Raji (cell line): Measurements from ENCODE around the gene FGG.

Experiments
- POLR2A ChIP-seq: IDR thresholded peaks from 2 replicates; pipeline ENCODE4 v1.6.1; 2011; ENCODE audit warnings: low read depth, low read length, control low read depth; ENCODE audit not compliant: insufficient read depth

The FGG gene

DNA sequence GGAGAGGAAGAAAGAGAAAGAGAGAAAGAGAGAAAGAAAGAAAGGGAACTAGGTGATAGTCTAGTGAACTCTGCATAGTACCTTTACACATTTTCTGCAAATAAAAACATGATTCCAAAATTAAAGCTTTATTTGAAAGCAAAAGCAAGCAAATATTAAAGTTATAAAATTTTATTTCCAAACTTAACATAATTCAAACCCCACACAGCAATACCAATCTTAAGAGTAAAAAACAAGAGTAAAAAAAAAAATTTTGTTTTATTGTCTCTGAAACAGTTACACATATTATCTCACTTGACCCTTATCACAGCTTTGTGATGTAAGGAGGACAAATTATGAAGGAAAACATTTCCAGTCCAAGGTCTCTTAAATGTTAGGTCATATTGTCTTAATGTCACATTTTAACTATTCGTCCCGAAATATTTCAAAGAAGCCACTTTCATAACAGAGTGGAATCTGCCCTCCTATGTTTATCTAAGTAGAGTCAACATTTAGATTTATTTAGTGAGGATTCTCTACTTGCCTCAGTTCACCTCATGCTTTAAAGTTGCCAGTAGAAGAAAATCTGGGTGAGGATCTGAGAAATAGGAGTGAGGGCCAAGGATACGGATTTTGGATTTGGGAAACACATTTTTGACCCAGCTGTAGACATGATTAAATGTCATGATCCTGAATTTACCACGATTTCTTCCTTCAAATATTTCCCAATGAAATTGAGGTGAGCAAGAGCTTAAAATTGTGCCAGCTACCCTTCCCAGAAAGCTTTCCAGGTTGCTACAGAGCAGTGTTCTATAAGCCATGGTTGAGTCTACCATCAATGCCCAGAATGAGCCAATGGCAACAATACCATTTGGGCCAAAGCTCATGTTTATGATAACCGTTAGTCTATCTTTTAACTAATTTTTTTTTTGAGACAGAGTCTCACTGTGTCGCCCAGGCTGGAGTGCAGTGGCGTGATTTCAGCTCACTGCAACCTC, 14.4 kb downstream of the FGG start:
- no peak for TF ChIP-seq POLR2A

DNA sequence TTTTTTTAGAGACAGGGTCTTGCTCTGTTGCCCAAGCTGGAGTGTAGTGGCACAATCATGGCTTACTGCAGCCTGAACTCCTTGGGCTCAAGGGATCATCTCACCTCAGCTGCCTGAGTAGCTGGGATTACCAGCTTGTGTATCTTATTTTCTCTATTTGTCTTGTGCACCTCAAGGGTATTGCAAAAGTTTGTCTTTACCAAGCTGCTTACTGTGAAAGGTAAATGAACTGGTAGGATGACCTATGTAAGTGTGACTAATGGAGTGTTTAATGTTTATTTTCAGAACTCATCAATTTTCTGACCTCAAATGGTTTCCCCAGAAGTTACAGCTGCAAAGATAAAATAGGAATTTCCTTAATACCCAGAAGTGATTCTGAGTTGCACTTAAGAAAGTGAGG, 16.6 kb downstream of the FGG start:
- TF ChIP-seq POLR2A = no peak

DNA sequence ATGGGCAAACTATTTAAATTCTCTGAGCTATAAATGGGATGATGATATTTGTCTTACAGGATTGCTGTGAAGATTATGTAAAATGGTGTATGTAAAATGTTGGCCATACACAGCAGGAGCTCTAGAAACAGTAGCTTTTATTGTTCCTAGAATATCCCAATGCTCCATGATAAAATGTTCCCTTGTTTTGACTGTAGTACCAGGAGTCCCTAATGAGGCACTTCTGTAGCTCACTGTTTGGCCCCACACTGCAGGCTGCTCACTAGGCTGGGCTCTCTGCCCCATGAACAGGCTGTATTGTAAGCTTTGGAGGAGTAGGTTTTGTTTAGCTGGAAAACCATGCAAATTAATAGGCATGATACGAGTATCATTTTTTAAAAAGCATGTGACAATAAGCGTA, 18.6 kb downstream of the FGG start:
- TF ChIP-seq POLR2A = no peak

DNA sequence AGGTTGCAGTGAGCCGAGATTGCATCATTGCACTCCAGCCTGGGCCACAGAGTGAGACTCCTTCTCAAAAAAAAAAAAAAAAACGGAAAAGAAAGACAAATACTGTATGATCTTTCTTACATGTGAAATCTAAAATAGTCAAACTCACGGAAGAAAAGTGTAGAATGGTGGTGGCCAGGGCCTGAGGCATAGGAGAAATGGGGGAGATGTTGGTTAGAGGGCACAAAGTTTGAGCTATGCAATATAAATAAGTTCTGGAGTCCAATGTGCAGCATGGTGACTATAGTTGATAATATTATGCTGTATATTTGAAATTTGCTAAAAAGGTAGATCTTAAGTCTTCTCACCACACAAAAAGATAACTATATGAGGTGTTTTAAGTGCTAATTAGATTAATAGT, 20.6 kb downstream of the FGG start:
- no peak for TF ChIP-seq POLR2A

DNA sequence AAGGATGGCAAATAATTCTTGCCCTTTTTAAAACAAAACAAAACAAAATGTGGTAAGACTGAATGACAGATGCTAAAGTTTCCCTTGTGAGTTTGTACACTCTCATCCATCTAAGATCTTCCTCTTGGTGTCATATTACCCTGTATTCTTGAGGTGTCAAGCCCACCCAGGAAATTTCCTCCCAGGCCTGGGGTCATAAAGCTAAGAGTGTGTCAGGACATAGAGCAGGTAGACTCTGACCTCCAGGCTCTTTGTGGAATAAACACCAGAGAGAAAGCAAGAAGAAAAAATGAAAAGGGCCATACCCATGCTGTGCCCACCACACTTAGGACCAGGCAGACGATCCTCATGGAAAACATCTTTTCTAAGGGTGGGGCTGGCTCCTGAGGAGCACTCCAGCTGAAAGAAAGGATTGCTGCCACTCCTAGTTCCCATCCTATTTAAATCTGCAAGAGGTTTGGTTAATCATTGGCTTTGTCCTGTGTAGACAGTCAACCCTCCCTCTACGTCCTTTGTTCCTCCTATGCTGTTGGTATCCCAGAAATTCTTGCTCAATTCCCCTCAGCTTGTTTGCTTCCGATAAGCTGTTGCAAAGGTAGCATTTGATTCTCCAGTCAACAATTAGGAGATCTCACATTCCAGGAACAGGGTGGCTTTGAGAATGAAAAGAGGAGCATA, 22.0 kb downstream of the FGG start, which contains the start of gene FGA:
FGA (minus strand) TSS at position 414 of the 678 bp plus-strand sequence; CDS start at position 359, 55 bp downstream.
- TF ChIP-seq POLR2A = no peak

DNA sequence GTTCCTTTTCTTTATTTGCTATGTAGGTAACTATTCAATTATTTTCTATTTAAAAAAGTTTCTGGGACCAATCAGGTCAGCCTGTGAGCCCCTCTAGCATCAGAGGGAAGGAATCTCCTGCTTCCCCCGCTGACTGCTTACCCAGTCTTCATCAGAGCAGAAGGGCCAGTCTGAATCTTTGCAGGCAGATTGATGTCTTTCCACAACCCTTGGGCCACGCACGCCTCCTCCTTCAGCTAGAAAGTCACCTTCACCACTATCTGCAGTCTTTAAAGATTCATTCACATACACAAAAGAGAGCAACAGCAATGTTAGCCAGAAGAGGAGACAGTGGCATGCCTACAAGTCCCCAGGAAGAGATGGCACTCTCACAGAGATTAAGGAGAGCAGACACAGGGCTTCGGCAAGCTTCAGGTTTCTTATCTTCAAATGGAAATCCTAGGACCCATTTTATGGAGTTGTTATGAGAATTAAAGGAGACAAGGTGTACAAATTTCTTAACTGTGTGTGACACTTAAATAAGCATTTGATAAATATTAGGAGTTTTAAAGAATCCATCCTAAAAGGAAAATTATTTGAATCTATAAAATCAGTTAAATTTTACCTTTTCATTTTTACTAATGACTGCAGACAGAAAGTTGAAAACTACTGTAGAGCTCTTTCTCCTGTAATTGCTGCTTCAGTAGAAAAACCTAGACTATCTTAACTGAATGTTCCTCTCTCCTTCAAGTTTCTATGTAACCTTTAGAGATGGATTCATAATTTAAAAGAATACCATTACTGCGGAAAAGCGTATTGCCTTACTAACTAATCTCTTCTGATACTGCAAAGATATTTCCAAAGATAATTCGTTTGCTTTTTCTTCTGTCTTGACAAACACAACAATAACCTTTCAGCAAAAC, 22.9 kb downstream of the FGG start:
- no peak for TF ChIP-seq POLR2A

DNA sequence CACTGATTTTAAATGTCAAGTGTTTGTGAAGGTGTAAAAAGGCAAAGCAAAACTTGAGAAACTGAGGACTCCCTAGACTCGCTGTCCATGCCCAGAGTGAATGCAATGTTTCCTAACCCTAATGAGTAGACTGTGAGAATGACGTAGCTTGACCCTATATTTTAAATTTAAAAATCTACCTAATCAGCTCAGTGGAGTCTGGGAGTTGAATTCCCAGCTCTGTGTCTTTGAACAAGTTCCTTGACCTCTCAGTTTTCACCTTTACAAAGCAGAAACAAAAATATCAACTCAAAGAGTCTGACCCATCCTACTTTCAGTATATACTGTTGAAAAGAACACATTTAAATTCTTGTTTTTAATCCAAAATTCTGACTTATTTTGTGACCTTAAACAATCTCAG, 24.3 kb downstream of the FGG start:
- TF ChIP-seq POLR2A = no peak

DNA sequence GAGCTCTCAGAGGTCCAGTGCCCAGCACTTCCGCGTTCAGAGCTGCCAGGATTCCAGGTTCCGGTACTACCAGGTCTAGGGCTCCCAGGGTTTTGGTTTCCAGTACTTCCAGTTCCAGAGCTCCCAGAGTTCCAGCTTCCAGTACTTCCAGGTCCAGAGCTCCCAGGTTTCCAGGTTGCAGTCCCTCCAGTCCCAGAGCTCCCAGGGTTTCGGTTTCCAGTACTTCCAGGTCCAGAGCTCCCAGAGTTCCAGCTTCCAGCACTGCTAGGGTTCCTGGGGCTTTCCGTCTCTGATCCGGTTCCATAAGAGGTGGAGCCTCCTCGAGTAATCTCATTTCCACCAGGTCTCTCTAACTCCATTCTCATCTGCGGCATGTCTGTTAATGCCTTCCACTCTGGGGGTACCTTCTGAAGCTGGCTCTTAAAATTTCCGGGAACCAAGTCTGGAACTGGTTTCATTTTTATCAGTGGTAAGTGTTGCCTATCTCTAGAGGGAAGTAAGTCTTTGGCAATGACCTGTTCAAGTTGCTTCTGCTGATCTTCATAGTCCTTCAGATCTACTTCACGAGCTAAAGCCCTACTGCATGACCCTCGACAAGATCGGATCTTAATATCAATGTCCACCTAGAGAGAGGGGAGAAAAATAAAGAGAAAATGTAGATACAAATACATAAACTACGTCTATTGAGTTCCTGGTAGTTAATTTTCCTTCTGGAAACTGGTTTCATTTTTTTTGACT, 26.0 kb downstream of the FGG start:
- TF ChIP-seq POLR2A = no peak

DNA sequence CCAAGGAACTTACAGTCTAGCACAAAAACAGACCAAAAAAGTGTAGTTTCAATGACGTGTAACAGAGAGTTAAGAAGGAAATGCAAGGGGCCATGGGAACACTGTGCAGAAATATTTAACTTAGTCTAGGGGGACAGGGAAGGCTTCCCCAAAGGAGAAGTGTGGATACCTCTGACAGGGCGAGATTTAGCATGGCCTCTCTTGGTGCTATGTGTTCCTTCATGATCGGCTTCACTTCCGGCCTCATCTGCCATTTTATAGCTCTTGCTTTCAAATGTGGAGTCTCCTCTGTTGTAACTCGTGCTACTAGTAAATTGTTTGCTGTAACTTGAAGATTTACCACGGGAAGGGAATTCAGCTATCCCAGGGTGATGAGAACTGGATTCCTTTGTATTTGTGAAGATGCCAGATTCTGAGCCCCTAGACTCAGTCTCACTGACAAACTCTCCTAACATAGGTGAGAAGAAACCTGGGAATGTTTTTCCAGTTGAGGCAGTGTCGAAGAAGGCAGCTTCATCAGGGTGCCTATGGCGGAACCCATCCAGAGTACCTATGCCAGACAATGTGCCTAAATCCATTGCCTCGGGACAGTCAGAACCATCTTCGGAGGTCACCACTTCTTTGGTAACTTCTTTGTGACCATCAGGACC, 27.0 kb downstream of the FGG start:
- TF ChIP-seq POLR2A = no peak

DNA sequence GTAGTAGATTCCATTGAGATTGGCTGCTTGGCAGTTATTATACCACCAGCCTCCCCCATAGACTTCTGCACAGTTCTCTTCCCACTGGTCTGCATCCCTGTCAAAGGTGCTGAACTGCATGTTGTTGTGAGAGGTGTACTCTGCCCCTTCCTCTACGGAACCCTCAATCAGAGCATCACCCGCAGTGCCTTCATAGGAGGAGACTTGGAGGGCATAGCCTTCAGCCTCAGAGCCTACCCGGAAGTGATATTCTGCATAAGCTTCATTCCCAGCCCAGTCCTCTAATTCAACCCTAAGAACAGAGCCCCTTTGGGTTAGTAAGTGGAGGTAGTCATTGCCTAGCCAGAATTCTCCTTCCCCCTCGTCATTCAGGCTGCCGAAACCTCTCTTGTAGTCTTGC, 28.2 kb downstream of the FGG start:
- TF ChIP-seq POLR2A = no peak

DNA sequence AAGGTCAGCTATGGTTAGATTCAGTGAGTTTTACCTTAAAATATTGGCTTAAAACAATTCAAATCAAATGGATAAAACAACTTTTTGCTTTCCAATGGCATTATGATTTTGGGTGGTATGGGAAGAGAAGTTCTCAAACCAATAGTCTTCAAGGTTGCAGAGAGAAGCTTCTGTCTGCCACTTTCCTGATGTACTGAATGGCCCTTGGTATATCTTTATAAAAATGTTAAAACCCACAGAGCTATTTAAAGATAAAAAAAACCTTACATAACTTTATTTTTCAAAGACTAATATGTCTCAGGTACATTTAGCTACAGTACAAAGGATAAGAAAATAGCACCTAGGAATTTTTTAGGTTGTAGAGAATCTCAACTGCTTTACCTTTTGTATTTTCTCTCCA, 28.8 kb downstream of the FGG start:
- no peak for TF ChIP-seq POLR2A

DNA sequence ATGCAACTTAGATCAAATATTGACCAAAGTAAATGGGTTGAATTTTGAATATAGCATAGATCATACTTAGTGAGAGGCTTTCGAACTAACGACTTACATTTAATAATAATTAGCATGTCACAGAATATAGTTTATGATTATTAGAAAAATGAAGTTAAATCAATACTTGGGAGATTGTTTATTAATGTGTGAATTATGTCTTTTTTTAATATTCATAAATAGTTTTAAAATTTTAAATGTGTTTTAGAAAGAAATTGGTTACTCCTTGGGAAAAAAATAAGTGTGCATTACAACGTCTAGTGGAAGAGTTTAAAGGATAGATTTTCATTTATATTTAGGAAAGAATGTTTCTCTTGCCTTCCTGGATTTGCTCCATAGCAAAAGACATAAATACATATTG, 29.2 kb downstream of the FGG start:
- TF ChIP-seq POLR2A = no peak

DNA sequence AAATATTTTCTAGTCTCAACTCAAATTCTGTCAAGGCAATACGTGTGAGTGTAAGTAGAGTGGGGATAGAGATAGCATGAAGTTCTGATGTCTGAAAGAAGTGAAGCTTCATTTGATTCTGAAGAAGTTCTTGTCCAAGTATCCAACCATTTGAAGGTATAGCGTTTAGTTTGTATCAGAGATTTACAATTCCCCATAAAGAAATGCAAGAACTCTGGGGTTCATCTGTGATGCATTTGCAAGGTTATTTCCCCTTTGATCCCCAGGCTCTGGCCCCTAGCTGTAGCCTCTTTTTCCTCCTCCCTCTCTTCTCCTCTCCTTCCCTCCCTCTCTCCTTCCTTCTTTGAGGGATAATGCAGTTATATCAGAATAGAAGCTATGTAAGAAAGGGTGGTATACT, 29.7 kb downstream of the FGG start:
- no peak for TF ChIP-seq POLR2A

DNA sequence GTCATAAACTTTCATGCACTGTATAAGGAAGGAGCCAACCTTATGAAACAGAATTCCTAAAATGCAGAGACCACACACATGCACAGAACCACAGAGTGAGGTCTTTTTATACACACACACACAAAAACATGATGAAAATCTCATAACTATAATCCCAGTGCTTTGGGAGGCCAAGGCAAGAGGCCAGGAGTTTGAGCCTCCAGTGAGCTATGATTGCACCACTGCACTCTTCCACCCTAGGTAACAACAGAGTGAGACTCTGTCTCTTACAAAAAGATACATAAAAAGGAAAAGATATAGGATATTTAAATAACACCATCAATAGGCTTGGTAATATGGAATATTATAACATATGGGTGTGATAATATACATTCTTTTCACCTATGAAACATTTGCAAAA, 32.5 kb downstream of the FGG start:
- no peak for TF ChIP-seq POLR2A
